OCI-LY7 (cell line): ENCODE measurements around the gene PDE2A. TPM values are rescaled to one million over a fixed set of nuclear protein-coding genes. Genes with fewer than 3 reads are reported as not detected.

Experiments
- BruUV-seq: library from RNA; stranded (reverse); fragments of 400-500 nt; replicated peaks from 2 replicates; lab custom pipeline; 2021; lab: Mats Ljungman, UMichigan
- CTCF ChIA-PET: fragments of 300-600 bp; sonication (Branson Sonifier 250); formaldehyde crosslinking; loops from one replicate; lab custom pipeline; 2022; ENCODE audit warnings: antibody characterized with exemption; ENCODE audit not compliant: unreplicated experiment; lab: Charles Lee
- POLR2A ChIA-PET: fragments of 300-600 bp; sonication (Branson Sonifier 250); formaldehyde crosslinking; loops from one replicate; lab custom pipeline; 2022; ENCODE audit warnings: antibody characterized with exemption; lab: Charles Lee
- DNase-seq: peaks from one replicate; pipeline ENCODE4 v3.0.0-alpha.2; 2015; ENCODE audit warnings: low spot score
- H2AFZ ChIP-seq: fragments of 200-600 bp; sonication (generic), shearing (Covaris generic); 2 replicates; pipeline ENCODE4 v1.6.1; 2014; ENCODE audit warnings: mild to moderate bottlenecking, antibody characterized with exemption, low read length, moderate library complexity
- H3K27ac ChIP-seq: fragments of 200-600 bp; sonication (generic); 2 replicates; pipeline ENCODE4 v1.5.1; 2014; ENCODE audit warnings: mixed run types, low read depth, mild to moderate bottlenecking, moderate library complexity, low read length, inconsistent platforms; ENCODE audit not compliant: poor library complexity, severe bottlenecking
- H3K36me3 ChIP-seq: fragments of 200-600 bp; sonication (generic); 2 replicates; pipeline ENCODE4 v1.6.1; 2014; ENCODE audit warnings: mild to moderate bottlenecking, antibody characterized with exemption, low read length, moderate library complexity, mixed read lengths; ENCODE audit not compliant: insufficient read depth
- H3K4me1 ChIP-seq: fragments of 200-600 bp; sonication (generic); 2 replicates; pipeline ENCODE4 v1.5.1; 2014; ENCODE audit warnings: mild to moderate bottlenecking, low read length; ENCODE audit not compliant: insufficient read depth, poor library complexity, severe bottlenecking
- H3K4me2 ChIP-seq: fragments of 200-600 bp; sonication (generic); 2 replicates; pipeline ENCODE4 v1.6.1; 2014; ENCODE audit warnings: mild to moderate bottlenecking, low read length
- H3K4me3 ChIP-seq: fragments of 200-600 bp; sonication (generic); 2 replicates; pipeline ENCODE4 v1.5.1; 2014; ENCODE audit warnings: mild to moderate bottlenecking, low read depth, low read length; ENCODE audit not compliant: poor library complexity, severe bottlenecking
- H3K79me2 ChIP-seq: fragments of 200-600 bp; sonication (generic); 2 replicates; pipeline ENCODE4 v1.6.1; 2016; ENCODE audit warnings: low read depth, mild to moderate bottlenecking, low read length, moderate library complexity, mixed read lengths; ENCODE audit not compliant: insufficient read depth
- H3K9me2 ChIP-seq: fragments of 200-600 bp; sonication (generic); 2 replicates; pipeline ENCODE4 v1.6.1; 2016; ENCODE audit warnings: mild to moderate bottlenecking, low read length, mixed read lengths; ENCODE audit not compliant: insufficient read depth
- H3K9me3 ChIP-seq: fragments of 200-600 bp; sonication (generic); 2 replicates; pipeline ENCODE4 v1.6.1; 2014; ENCODE audit warnings: mild to moderate bottlenecking, mixed run types, low read length, mixed read lengths
- H4K20me1 ChIP-seq: fragments of 200-600 bp; sonication (generic); 2 replicates; pipeline ENCODE4 v1.6.1; 2014; ENCODE audit warnings: mild to moderate bottlenecking, antibody characterized with exemption, low read length, moderate library complexity, mixed read lengths; ENCODE audit not compliant: insufficient read depth
- EZH2phosphoT487 ChIP-seq: fragments of 200-600 bp; sonication (generic); IDR thresholded peaks from 2 replicates; pipeline ENCODE4 v1.6.1; 2018; ENCODE audit warnings: low read depth, borderline replicate concordance, mild to moderate bottlenecking, mixed run types, antibody characterized with exemption, low read length, moderate library complexity, mixed read lengths
- intact Hi-C: fragments of 100-400 bp; cut with micrococcal nuclease; formaldehyde crosslinking; loops from one replicate; pipeline ENCODE4 v1.10.0; 2022; ENCODE audit not compliant: unreplicated experiment
- total RNA-seq, 2 experiments: library from RNA; depleted of rRNA in 1 of 2; stranded (reverse); fragments of >200 nt in 1 of 2; shearing (Covaris generic) in 1 of 2; gene quantifications; 2 replicates each; pipeline ENCODE4 v1.2.3, GENCODE V29; 2014 to 2022
- TF ChIP-seq, protein P1 (sequence below): fragments of 200-600 bp; sonication (generic); conservative IDR thresholded peaks from 2 replicates; pipeline ENCODE4 v1.5.1; 2014; ENCODE audit warnings: mild to moderate bottlenecking, antibody characterized with exemption, low read length, moderate library complexity, mixed read lengths

Gene PDE2A
- total RNA-seq, 2 experiments from 2014 or later, result 0.68 TPM; not detected in 1

DNA sequence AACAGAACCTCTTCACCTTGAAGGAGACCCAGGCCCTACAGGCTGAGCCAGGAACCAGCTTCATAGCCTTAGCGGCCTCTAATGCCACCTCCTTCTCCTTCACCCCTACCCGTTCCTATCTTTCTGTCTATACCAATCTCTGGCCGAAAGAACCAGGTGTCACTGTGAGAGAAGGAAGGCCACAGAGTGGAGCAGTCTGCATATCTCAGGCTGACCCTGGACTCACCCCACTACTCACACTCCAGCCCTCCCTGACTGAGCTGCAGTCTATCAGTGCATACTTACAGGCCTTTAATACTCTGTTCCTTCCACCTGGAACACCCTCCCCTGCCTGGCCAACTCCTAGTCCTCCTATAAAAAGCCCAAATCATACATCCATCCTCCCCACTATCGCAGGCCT is 45.3 kb upstream of the PDE2A start:
- no peak overlapping the region for H3K27ac ChIP-seq

DNA sequence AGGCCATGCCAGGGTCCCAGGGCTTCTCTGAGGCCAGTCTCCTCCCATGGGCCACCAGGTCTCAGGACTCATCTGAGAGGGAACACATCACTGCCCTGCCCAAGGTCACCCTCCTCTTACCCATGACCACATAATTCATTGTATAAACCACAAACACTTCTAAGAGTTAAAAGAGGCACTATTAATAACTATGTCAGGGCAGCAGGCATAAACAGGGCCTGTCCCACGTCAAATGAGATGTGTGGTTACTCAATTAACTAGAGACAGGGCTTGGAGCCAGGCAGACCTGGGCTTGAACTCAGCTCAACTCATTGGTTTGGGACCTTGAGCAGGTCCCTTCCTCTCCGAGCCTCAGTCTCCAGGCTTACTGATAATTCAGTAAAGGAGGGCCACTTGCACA is 44.9 kb upstream of the PDE2A start:
- H3K9me3 ChIP-seq, result no peaks in the 10 kb centered on the region
- DNase-seq, result no peak
- ChIA-PET POLR2A (no interaction called here), CTCF (no interaction called here)
- H3K79me2 ChIP-seq, result peaks cover 33% of the 10 kb centered on the region
- no peaks in the 10 kb centered on the region for H4K20me1 ChIP-seq
- TF ChIP-seq, protein P1, sequence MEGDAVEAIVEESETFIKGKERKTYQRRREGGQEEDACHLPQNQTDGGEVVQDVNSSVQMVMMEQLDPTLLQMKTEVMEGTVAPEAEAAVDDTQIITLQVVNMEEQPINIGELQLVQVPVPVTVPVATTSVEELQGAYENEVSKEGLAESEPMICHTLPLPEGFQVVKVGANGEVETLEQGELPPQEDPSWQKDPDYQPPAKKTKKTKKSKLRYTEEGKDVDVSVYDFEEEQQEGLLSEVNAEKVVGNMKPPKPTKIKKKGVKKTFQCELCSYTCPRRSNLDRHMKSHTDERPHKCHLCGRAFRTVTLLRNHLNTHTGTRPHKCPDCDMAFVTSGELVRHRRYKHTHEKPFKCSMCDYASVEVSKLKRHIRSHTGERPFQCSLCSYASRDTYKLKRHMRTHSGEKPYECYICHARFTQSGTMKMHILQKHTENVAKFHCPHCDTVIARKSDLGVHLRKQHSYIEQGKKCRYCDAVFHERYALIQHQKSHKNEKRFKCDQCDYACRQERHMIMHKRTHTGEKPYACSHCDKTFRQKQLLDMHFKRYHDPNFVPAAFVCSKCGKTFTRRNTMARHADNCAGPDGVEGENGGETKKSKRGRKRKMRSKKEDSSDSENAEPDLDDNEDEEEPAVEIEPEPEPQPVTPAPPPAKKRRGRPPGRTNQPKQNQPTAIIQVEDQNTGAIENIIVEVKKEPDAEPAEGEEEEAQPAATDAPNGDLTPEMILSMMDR, result no peak
- TF ChIP-seq EZH2phosphoT487, result no peak
- no peak overlapping the region for H3K4me3 ChIP-seq
- peaks cover 34% of the 10 kb centered on the region for H3K4me1 ChIP-seq
- H3K36me3 ChIP-seq, result peaks cover 44% of the 10 kb centered on the region; the same call in 1 of the 2 replicates
- H3K9me2 ChIP-seq, result no peaks in the 10 kb centered on the region
- intact Hi-C loops, result no loop called here
- H2AFZ ChIP-seq, result no peak overlapping the region
- H3K4me2 ChIP-seq, result peak overlapping the region; percentile 86; the same call in 1 of the 2 replicates
- BruUV-seq, result no TSS peak
- no peak overlapping the region for H3K27ac ChIP-seq

More for the DNA sequence above, 45.3 kb upstream of the PDE2A start:
- ChIA-PET POLR2A (no interaction called here), CTCF (no interaction called here)
- no peak for DNase-seq
- Histone ChIP-seq H3K4me2 (peak overlapping the region; percentile 86), H3K4me3 (no peak overlapping the region), H3K36me3 (peaks cover 48% of the 10 kb centered on the region; the same call in 1 of the 2 replicates), H2AFZ (no peak overlapping the region), H3K9me3 (no peaks in the 10 kb centered on the region), H3K79me2 (peaks cover 33% of the 10 kb centered on the region), H3K9me2 (no peaks in the 10 kb centered on the region), H4K20me1 (no peaks in the 10 kb centered on the region), H3K4me1 (peaks cover 34% of the 10 kb centered on the region)
- TF ChIP-seq, protein P1, result no peak
- TF ChIP-seq EZH2phosphoT487, result no peak
- intact Hi-C loops, result no loop called here
- no TSS peak for BruUV-seq

DNA sequence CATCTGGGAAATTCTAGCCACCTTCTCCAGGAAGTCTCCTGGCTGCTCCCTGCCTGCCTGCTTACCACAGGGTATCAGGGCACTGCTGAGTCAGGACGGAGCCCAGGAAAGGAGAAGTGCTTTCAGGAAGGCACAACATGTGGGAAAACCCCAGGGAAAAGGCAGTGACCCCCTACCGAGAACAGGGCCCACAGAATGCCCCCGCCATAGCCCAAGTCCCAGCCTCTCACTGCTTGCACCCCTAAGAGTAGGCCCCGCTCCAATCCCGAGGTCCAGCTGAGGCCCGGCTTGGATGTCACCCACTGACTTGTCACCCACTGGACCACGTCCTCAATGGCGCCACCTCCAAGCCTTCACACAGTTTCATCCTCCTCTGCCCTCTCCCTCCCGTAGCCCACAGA is 43.9 kb upstream of the PDE2A start:
- no peak overlapping the region for H3K4me2 ChIP-seq
- TF ChIP-seq EZH2phosphoT487, result no peak
- TF ChIP-seq, protein P1, result no peak
- H3K27ac ChIP-seq, result no peak overlapping the region
- peaks cover 34% of the 10 kb centered on the region for H3K4me1 ChIP-seq
- no peaks in the 10 kb centered on the region for H4K20me1 ChIP-seq
- ChIA-PET POLR2A (no interaction called here), CTCF (no interaction called here)
- peaks cover 30% of the 10 kb centered on the region for H3K79me2 ChIP-seq
- H3K9me3 ChIP-seq, result no peaks in the 10 kb centered on the region
- intact Hi-C loops, result no loop called here
- no peak overlapping the region for H2AFZ ChIP-seq
- H3K4me3 ChIP-seq, result no peak overlapping the region
- H3K36me3 ChIP-seq, result peaks cover 36% of the 10 kb centered on the region; the same call in 1 of the 2 replicates
- no peaks in the 10 kb centered on the region for H3K9me2 ChIP-seq
- BruUV-seq, result no TSS peak
- DNase-seq, result no peak
